GM18909 (cell line): Measurements from ENCODE around the gene MAPK8IP3.
"Not testable (repeated sequence)": the region's sequence is repeated elsewhere in the genome, so short reads cannot be mapped to it uniquely, and the experiment has no call there.

Source experiments
- ATAC-seq: cut with Tn5 transposase; IDR thresholded peaks from one replicate; pipeline ENCODE4 v1.9.1; 2021; ENCODE audit warnings: mild to moderate bottlenecking; ENCODE audit not compliant: unreplicated experiment, poor library complexity

Gene MAPK8IP3

DNA sequence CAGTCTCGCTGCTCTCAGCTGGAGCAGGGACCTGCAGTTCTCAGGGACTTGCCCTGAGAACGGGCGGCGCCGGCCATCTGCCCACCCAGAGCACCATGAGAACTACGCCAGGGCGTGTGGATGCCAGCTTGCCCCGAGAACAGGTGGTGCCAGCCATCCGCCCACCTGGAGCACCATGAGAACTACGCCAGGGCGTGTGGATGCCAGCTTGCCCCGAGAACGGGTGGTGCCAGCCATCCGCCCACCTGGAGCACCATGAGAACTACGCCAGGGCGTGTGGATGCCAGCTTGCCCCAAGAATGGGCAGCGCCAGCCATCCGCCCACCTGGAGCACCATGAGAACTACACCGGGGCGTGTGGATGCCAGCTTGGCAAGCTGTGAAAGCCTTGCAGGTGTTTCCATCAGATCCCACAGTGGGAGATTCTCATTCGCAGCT is 26.6 kb downstream of the MAPK8IP3 start:
- not testable (repeated sequence) for ATAC-seq

DNA sequence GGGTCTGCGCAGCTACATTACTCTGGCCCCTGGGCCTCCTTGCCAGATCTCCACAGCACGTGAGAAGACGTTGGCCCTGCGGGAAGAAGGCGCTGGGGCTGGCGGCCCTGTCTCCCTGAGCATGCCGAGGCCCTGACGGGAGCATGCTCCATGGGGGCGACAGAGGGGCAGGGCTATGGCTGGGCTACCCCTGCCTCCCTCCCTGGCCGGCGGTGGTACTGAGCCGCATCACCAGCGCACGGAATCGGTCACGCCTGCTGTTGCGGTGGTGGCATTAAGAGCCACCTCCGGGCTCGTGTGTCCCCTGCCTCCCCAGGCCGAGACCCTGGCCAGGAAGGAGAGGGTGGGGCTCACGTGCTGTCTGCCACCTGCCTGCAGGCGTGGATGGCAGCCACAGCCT is 28.1 kb downstream of the MAPK8IP3 start:
- ATAC-seq, result no peak

DNA sequence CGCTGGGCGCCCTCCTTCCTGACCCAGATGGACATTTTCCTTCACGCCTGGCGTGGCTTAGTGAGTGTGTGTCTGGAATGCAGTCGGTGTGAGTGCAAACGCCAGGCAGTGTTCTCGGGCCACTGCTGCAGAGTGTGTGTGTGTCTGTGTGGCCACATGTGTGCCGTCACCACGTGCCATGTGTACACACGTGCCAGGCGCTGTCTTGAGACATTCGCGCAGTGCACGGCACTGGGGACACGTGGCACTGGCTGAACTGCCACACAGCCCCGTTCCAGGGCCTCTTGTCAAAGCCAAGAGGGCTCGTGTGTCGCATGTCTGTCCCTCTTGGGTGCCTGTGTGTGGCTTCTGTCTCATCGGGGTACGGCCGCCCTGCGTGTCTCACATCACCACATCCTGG is 28.8 kb downstream of the MAPK8IP3 start:
- ATAC-seq, result no peak

DNA sequence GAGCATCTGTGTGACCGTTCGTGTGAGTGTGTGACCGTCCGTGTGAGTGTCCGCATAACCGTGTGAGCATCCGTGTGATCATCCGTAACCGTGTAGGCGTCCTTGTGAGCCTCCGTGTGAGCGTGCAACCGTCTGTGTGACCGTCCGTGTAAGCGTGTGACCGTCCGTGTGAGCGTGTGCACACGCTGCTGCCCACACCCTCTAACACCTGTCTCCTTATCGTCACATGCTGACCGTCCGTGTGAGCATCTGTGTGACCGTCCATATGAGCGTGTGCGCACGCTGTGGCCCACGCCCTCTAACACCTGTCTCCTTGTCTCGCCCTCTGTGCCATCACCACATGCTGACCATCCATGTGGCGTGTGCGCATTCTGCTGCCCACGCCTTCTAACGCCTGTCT is 34.2 kb downstream of the MAPK8IP3 start:
- ATAC-seq, result no peak

DNA sequence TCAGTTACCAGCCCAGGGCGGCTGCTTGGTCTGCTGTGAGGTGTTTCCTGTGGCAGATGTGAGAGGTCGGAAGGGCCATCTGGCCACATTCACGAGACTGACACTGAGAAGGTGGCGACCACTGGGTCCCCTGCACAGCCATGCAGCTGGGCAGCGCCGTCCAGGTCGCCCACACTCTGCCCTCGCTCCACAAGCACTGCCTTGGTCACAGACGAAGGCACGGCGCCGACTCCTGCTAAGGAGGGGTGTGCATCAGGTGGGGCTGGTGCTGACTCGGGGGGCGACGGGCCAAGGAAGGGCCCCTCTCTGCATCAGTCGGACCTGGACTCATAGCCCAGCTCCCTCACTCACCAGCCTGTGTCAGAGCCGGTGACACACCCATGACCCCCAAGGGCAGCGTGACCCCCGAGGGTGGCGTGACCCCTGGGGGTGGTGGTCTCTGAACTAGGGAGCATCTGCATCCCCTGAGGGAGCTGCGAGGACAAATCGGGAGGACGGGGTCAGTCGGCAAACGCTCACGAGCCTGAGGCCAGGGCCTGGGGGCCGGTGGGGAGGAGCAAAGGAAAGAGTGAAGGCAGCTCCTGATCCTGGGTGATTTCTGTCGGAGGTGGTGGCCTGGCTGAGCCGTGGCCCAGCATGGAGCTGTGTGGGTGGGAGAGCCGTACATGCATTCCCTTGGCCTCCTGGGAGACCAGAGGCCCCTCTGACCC is 34.9 kb downstream of the MAPK8IP3 start:
- ATAC-seq, result no peak

DNA sequence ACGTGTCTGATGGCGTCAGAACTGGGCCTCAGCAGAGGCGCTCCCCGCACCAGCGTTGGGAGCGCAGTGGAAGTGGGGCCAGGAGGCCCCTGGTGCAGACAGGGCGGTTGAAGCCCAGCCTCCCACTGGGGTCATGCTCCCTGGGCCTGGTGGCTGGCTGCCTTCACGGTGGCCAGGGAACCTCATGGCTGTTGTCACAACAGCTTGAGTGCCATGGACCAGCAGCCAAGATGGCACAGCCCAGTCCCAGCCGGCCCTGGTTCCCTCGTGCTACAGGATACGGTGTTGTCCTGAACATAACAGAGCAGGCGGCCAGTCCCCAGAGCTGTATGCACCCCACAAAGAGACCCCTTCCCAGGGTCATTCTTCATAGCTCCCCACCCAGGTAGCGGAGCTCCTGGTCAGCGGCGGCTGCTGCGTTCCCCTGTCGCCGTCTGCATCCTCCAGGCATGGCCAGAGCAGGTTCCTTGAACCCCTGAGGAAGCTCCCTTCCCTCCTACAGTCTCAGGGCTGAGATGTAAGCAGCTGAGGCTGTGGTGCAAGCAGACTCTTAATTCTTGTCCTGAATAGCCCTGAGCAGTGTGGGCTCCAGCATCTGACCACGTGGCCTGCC is 35.7 kb downstream of the MAPK8IP3 start:
- no peak for ATAC-seq

DNA sequence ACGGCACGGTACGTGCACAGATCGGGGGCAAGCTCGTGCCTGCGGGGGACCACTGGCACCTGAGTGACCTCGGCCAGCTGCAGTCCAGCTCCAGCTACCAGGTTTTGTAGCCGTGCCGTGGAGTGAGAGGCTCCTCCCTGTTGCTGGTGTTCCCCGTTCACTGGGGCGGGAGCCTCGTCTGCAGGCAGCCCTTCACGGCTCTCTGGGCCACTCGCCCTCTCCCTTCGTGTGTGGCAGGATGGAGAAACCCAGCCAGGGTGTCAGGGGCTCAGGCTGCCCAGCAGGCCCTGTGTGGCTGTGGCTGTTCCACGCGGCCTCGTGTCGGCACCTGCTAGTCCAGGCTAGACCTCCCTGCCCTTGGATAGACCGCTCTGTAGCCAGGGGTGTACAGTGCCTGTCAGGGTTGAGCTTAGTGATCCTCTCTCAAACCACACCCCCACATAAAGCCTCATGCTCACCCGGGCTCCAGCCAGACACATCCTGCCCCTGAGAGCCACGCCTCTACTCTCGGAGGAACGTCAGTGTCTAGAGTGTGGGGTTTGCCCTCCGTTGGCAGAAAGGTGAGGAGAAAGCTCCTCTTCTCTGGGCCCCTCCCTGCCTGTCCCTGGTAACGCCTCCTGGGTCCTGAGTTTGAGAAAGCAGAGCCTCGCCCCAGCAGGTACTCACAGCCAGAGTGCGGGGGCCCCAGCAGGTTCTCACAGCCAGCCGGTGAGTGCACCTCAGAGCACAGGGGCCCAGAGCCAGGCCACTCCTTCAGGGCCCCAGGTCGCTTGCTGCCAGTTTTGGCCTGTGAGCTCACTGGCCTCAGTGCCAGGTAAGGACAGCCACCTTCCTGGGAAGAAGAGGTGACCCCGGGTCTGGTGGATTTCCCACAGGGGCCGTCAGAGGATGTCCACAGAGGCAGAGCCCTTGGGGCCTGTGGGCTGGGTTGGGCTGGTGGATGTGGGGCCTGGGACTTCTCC is 37.7 kb downstream of the MAPK8IP3 start:
- ATAC-seq, result no peak

DNA sequence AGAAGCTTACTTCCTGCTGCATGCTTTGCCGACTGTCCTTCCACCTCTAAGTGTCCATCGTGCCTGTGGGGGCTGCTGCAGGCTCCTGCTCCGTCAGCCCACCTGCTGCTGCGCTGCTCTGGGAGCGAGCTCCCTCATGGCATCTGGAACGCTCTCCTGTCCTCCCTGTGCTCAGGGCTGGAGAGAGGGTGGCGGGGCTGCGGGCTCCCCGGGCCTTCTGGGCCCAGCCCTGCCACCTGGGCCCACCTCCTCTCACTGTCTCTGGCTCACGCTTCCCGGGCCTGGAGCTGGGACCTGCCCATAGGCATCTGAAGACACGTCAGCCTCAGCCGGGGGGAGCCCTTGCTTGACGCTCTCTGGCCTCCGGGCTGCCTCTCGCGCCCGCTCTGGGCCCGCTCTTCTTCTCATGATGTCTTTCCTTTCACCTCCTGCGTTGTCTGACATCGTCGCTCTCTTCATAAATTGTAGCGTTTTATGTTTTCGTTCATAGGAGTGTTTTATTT is 38.4 kb downstream of the MAPK8IP3 start:
- ATAC-seq, result no peak

DNA sequence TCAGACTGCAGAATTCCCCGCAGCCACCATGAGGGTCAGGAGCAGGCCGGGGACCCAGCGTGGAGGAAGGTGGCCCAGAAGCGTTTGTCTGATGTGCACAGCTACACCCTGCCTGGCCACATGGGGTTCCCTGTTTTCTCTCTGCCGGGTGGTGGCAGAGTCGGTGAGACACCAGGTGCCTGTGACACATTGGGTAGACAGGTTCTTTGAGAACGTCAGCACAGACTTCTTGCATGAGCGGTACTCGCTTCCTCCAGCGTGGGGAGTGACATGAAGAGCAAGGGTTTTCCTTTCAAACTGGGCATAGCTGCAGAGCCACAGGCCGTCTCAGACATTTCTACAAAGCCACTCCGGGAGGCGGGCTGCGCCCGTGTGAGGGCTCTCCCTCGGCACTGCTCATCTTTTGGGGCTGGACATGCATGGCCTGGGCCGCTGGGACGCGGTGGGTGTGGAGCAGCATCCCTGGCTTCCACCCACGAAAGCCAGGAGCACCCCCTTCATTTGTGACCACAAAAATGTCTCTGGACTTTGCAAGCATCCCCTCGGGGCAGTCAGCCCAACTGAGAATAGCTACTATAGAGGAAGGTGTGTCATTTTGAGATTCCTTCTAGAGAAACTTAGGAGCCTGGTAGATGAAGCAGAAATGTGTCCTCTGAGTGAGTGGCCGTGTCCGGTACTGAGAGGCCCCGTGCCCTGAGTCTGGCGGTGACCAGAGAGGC is 39.3 kb downstream of the MAPK8IP3 start:
- ATAC-seq, result no peak

DNA sequence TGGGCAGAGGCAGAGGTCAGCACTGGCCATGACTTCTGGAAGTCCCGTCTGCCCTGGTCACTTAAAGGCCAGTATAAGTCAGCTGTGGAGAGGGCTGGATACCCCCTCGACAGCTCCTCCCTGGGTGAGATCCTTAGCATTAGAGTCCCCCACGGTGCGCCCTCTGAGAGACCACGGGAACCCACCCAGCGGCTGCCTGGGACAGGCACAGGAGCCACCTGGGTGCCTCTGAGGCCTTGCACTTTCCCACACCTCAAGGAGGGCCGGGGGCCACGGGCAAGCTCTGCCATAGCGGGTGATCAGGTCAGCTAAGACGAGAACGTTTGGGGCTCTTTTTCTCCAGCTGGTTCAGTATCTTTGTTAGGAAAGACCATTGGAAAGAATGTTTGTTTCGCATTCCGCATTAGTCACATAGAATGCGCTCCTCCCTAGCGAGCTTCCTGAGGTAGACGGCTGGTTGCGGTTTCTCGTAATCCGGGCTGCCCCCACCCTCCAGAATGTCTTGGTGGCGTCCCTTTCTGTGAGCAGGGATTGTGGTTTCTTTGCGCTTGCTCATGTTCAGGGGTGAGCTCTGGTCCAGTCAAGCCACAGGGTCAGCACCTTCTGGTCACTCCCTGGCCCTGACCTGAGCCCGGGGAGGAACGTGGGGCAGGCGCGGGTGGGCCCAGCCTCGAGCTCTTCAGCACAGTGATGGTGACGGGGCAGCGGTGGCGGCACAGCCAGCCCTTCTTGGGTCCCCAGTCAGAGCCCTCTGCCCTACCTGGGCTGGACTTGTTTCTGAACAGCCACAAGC is 40.1 kb downstream of the MAPK8IP3 start:
- no peak for ATAC-seq

DNA sequence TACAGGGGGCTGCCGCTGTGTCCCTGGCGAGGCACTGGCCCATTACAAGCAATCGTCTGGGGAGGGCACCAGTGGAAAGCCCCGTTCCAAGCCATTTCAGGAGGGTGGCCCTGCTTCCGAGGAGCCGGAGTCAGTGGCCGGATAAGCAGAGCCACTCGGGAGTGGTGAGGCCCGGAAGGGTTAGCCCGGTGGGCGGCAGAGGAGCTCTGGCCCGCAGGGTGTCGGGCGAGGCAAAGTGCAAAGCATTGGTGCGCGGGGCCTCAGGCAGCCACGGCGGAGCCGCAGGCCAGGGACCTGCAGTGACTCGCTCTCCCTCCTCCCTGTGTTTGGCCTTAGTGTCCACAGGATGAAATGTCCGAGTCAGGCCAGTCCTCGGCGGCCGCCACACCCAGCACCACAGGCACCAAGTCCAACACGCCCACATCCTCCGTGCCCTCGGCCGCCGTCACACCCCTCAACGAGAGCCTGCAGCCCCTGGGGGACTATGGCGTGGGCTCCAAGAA is 40.7 kb downstream of the MAPK8IP3 start:
- ATAC-seq, result no peak

DNA sequence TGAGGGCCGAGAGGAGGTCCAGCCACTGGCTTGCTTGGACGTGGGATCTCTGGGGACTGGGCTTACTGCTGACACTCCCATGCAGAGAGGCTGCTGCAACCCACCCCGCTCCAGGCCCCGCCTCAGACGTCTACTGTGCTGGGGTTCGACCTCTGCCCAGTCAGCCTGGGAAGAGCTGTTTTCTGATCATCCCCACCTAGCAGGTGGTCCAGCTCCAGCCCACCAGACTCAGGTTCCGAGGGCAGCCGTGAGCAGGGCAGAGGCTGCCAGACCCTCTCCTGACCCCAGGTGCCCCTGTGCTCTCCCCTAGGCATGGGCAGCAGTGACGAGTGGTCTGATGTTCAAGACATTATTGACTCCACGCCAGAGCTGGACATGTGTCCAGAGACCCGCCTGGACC is 41.9 kb downstream of the MAPK8IP3 start:
- ATAC-seq, result no peak

DNA sequence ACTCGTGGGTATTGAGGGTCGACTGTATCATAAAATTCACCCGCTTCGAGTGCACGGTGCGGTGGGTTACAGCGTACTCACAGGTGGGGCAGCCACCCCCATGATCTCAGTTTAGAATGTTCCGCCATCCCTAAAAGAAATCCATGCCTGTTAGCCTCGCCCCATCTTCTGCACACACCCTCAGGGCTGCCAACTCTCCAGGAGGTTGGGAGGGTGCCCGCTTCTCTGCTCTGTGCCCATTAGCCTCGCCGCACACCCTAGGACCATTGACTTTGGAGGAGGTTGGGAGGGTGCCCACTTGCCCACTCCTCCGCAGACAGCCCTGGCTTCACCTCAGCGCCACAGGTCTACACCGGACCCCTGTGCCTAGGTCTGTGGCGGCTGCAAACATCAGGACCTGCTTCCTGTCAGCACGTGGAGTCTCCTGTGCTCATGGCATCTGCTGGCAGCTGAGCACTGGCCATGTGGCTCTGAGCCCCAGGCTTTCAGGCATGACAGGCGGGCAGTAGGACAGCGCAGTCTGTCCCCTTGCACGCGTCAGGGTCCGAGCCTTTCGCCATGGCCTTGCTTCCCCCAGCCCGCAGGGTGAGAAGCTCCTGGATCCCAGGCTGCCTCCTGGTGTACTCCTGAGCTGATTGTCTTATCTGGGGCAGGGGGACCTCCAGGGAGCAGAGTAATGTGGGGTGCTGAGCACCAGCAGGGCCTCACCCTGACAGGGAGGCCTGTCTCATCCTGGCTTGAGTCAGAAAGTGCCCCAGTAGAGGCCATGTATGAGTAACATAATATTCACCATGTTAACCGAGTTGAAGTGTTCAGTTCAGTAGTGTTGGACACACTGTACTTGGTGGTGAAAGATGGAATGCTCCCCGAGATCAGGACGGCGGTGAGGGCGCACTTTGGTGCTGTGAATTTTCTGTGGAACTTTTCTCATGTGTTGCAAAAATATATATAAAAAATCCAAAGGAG is 43.4 kb downstream of the MAPK8IP3 start:
- ATAC-seq, result no peak

DNA sequence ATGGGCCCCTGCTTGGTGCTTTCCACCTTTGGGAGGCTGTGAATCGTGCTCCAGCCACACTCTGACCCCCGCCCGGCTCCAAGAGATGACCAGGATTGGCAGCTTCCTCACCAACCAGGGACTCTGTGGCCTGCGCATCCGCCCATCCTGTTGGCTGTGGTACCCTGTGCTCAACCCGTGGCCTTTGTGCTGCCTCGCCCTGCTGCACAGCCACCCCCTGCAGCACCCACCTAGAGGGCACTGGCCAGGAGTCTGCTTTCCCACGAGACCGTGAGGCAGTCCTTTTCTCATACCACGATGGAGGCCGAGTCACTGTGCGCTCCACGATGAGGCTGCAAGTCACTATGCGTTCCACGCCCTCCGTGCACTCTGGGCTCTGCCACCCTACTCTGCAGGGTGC is 46.0 kb downstream of the MAPK8IP3 start:
- ATAC-seq, result no peak

DNA sequence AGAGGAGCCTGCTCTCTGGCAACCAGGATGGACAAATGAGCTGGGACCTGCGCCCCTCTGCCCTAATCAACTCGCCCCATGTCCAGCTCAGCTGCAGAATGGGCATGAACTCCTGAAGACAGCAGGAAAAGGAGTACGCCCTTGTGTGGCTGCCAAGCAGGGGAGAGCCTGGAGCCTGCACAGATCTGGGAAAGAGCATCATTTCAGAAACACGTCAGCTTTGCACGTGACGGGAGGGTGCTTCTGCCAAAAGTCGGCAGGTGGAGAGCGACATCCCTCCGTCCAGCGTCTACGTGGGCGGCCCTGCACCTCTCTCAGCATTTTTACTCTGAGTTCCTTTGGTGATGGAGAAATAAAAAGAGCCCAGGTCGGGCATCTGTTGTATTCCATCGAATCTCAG is 46.9 kb downstream of the MAPK8IP3 start:
- ATAC-seq, result no peak

DNA sequence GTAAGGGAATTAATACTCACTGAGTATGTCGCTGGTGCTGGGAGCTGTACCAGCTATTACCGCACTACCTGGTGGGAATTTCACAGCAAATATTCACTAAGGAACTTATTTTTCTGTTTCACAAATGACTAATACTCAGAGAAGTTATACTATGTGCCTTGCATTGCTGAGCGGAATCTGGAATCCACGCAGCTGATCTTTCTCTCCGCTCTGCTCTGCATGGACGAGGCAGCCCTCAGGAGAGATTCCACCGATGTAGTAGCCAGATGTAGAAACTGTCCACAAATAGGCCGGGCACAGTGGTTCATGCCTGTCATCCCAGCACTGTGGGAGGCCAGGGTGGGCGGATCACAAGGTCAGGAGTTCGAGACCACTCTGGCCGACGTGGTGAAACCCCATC is 48.2 kb downstream of the MAPK8IP3 start:
- no peak for ATAC-seq

DNA sequence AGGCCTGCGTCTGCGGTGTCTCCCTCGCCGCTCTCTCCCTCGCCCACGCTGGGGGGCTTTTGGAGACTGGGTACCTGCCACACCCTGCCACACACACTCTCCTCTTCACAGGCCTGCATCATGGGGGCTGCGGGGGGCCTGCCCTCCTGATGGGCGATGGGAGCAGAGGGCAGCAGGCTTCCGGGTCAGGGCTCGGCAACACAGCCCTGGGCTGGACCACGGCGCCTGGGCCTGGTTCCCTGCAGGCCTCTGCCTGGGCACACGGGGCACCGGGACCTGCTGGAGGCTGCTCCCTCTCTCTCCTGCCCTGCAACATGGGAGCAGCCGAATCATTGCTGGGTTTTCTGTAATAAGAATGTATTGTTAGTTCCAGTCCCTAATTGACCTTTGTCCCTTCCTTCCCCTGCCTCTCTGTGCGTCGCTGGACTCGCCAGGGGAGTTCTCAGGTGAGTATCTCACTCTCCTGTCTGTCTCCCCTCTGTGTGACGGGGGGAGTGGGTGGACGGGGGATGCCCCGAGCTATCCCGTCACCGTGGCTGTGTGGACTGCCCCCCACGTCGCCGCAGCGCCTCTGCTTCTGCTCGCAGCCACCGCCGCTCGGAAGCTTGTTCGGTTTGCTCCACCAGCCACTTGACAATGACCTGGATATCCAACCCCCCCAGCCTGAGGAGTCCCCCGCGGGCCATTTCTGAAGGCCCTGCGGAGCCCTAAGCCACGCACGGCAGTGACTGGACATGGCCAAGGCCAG is 51.9 kb downstream of the MAPK8IP3 start:
- ATAC-seq, result no peak
